ENCODE data around the gene DISP2.
A peak's percentile ranks its signal among the peaks of the same experiment; 100 is the strongest.

DISP2 gene, protein sequence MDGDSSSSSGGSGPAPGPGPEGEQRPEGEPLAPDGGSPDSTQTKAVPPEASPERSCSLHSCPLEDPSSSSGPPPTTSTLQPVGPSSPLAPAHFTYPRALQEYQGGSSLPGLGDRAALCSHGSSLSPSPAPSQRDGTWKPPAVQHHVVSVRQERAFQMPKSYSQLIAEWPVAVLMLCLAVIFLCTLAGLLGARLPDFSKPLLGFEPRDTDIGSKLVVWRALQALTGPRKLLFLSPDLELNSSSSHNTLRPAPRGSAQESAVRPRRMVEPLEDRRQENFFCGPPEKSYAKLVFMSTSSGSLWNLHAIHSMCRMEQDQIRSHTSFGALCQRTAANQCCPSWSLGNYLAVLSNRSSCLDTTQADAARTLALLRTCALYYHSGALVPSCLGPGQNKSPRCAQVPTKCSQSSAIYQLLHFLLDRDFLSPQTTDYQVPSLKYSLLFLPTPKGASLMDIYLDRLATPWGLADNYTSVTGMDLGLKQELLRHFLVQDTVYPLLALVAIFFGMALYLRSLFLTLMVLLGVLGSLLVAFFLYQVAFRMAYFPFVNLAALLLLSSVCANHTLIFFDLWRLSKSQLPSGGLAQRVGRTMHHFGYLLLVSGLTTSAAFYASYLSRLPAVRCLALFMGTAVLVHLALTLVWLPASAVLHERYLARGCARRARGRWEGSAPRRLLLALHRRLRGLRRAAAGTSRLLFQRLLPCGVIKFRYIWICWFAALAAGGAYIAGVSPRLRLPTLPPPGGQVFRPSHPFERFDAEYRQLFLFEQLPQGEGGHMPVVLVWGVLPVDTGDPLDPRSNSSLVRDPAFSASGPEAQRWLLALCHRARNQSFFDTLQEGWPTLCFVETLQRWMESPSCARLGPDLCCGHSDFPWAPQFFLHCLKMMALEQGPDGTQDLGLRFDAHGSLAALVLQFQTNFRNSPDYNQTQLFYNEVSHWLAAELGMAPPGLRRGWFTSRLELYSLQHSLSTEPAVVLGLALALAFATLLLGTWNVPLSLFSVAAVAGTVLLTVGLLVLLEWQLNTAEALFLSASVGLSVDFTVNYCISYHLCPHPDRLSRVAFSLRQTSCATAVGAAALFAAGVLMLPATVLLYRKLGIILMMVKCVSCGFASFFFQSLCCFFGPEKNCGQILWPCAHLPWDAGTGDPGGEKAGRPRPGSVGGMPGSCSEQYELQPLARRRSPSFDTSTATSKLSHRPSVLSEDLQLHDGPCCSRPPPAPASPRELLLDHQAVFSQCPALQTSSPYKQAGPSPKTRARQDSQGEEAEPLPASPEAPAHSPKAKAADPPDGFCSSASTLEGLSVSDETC (N-terminal part only)

DNA sequence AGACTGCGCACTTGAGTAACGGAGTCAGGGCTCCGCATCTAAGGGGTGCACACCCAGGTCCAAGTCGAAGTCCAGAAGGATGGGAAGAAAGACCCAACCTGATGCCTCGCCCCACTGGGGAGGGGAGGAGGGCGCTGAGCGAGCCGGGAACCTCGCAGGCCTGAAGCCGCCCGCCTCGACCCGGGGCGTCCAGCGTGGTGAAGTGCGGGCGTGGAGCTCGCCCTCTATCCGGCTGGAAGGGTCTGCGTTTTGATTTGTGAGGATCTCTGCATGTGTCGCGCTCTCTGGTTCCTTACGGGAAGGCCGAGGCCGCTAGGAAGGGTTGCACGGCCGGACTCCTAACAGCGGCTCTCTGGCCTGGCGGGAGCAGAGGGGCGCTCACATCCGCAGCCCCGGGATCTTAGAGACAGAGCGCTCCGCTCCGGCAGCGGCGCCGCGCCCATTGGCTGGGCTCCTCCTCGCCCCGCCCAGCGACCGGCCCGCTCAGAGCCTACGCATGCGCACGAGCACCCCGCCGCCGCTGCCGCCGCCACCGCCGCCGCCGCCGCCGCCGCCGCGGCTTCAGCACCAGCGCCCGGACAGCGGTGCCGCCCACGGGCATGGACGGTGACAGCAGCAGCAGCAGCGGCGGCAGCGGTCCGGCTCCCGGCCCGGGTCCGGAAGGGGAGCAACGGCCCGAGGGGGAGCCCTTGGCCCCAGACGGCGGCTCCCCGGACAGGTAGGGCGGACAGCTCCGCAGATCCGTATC is at the start of gene DISP2:
Gene DISP2, plus strand, starts transcription at position 497 of the 748 bp plus-strand sequence. Its CDS starts 103 bp downstream, at position 600.
- peak; percentile 76 to 90 (median 86) for DNase-seq

GRCh38 chr15:40309344-40309862 is 48.6 kb upstream of the DISP2 start:
- DNase-seq = no peak

DNA sequence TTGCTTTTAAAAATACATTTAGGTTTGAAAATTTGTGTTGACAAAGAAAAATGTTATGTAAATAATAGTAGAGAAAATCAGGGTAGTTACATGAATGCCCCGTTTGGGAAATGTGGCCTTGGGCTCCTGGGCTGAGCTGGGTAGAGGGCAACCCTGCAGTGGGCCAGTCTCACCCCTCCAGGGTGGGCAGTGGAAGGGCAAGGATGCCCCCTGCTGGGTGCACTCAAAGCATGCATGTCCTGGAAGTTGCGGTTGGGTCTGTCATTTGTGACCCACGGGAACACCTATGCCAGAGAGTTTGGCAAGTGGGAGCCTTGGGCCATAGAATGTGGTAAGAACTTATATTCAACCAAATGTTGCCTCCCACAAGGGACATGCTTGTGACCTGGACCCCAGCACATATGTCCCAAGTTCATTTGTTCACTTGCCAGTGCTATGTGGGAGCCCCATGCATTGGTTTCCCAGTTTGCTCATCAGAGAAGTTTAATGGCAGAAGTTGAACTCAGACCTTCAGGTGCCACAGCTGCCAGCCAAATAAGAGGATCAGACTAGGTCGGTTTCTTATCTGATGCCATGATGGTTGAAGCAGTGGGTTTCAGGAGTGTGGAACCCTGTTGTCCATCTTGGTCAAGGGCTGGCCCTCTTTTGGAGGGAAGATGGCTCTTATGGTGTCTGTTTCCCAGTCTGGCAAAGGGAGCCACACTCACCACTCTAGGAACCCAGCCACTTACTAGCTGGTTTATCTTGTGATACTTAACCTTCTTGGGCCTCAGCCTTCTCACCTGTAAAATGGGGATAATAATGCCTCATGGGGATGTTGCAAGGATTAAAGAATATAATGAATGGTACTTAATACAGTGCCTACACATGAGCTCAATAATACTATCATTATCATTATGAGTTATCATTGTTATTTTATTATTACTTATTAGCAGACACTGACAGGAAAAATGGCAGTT is 47.7 kb upstream of the DISP2 start:
- peak; percentile 11 to 57 (median 42) for DNase-seq

DNA sequence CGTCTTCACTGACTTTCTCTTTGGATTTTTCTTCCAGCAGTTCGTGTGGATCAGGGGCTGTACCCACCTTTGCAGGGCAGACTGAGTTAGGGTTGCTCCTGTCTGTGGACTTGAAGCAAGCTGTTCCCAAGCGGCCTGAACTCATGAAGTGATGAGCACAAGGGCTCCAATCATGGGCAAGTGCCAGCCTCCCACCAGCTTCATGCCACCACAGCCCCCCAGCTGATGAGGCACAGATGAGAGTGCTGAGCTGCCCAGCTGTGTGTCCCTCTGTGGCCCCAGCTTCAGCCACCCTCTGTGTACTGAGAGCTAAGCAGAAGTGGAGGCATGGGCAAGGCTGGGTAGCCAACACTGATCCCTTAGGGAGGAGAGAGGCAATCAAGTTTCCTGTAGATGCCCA is 47.0 kb upstream of the DISP2 start:
- no peak for DNase-seq

DNA sequence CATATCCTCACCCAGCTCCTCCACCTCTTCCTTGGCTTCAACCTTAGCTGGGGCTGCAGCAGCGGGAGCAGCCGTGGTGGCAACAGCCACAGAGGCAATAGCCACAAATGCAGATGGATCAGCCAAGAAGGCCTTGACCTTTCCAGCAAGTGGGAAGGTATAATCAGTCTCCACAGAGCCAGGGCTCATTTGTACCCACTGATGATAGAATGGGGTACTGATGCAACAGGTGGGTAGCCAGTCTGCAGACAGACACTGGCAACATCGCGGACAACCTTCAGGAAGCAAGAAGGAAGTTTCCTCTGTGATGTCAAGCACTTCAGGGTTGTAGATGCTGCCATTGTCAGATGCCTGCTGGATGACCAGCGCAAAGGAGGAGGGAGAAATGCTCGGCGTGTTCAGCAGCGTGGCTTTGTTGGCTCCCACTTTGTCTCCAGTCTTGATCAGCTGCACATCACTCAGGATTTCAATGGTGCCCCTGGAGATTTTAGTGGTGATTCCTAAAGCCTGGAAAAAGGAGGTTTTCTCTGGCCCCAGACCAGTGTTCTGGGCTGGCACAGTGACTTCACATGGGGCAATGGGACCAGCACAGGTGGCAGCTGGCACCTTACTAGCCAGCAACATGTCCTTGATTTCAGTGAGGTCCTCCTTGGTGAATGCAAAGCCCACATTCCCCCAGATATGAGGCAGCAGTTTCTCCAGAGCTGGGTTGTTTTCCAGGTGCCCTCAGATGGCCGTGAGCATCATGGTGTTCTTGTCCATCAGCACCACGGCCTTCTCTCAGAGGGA is 45.5 kb upstream of the DISP2 start:
- no peak for DNase-seq

- DNase-seq = peak in 5 of 6 experiments; percentile 6 to 62 (median 30)
Observed at GRCh38 chr15:40313531-40314398, 44.3 kb upstream of the DISP2 start.

- DNase-seq = no peak
Observed at GRCh38 chr15:40314723-40315276, 43.2 kb upstream of the DISP2 start.

DNA sequence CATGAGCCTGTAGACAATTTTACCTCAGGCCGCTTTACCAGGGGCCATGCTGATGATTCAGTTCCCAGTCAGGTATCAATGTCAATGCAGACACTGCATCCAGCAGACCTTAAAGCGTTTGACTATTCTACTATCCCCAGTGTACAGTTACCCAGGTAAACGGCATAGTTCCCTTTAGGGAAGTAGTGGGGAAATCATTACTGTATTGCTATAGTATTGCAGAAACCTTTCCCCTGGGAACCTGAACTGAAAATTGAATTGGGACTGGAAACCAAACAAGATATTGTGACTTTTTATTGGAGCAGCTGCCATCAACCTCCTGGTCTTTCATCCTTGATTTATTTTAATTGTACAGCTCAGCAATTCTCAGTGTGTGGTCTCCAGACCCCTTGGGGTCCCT is 41.1 kb upstream of the DISP2 start:
- DNase-seq = no peak

GRCh38 chr15:40317580-40317979 is 40.4 kb upstream of the DISP2 start:
- DNase-seq = no peak

- no peak for DNase-seq
Observed at GRCh38 chr15:40320409-40320808, 37.6 kb upstream of the DISP2 start.

DNA sequence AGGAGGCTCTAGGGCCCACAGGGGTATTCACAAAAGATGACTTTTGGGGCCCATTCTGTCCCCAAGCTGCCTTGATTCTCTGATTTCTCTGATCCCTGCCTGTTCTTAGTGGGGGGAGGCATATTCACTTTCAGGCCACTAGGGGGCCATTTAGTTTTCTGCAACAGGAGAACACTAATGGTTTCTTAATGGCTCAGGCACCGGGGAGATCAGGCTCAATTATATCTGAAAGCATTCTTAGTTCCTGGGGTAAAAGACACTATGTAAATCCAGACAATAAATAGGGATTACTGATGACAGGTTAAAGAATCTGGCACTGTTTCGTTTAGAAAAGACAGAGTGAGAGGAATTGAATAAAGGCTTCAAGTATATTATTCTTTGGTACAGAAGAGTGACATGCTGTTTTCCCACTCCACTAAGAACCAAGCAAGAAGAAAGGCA is 37.1 kb upstream of the DISP2 start:
- peak; percentile 21 to 76 (median 50) for DNase-seq

DNA sequence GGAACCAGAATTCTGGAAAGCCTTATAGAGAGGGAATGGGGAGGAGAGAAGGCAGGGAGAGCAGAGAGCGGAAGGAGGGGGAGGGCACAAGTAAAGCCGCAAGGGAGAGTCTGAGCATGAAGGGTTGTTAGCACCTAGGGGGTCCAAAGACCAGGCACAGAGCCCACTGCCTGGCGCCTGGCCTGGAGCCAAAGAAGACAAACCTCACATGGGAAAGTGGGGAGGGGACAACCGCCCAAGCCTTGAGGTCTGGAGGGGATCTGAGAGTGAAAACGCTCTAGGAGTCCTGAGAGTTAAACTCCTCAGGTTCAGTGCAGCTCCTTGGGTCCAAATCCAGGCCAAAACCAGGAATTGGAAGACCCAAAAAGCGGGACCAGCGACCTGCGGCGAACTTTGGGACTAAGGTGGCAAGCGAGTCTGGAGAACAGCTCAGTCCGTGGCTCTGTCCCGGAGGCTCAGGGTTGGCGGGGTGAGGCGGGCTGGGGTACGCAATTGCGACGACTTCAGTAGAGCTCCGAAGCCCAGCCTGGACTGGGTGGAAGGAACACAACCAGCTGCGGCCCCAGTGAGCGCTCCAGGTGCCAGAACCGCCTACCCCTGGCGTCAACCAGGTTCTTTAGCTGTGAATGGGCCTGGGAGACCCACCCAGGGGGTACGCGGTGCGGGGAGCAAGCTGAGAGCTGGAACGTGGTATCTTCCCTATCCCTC is 35.3 kb upstream of the DISP2 start:
- DNase-seq = peak in 1 of 6 experiments; percentile 22

- peak; percentile 83 to 89 (median 86) for DNase-seq
Observed at GRCh38 chr15:40323239-40323952, 34.6 kb upstream of the DISP2 start, which contains the start of gene INAFM2. TSS of gene INAFM2 (plus strand) at chr15:40323692. CDS start at chr15:40324056, 364 bp downstream.

DNA sequence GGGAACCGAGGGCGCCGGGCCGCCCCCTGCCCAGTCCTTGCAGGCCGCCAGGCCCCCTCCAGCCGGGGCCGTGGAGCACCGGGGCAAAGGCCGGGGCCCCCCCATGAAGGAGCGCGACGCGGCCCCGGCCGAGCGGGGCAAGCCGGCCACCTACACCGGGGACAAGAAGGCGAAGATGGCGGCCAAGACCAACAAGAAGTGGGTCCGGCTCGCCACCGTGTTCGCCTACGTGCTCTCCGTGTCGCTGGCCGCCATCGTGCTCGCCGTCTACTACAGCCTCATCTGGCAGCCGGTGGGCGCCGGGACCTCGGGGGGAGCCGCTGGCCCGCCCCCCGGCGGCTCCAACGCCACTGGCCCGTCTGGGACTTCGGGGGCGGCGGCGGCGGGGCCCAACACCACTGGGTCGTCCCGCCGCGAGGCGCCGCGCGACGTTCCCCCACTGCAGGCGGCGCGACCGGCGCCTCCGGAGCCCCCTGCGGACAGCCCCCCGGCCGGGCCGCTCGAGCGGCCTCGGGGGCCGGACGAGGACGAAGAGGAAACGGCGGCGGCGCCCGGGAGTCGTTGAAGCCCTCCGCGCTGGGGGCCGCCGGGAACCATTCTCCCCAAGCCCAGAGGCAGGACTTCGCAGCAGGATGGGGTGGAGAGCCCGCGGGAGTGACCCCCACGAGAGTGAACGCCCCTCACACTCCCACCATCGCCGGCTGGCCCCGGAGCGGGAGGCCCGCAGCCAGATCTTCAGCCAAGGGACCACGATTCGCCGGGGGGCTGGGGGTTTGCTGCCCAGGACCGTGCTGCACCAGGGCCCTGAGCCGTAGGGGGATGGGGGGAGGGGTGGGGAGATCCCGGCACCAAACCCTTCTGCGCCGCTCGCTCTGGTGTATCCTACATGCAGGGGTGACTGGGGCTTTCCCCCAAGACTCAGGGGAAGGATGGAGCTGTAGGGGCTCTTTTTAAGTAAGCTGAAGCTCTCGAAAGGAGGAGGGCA is 33.8 kb upstream of the DISP2 start:
- DNase-seq = peak; percentile 9 to 31 (median 22)

GRCh38 chr15:40325188-40325587 is 32.8 kb upstream of the DISP2 start:
- no peak for DNase-seq
